ENCODE data around the gene LTA4H. TPM values are rescaled to one million over a fixed set of nuclear protein-coding genes. Genes with fewer than 3 reads are reported as not detected.

The LTA4H gene
- total and polyA plus RNA-seq, 10 of the 15 experiments (the other 5 are each of a cell fraction or from before 2014, with no cell fraction given): 43.9 to 106 (median 47.3) TPM

DNA sequence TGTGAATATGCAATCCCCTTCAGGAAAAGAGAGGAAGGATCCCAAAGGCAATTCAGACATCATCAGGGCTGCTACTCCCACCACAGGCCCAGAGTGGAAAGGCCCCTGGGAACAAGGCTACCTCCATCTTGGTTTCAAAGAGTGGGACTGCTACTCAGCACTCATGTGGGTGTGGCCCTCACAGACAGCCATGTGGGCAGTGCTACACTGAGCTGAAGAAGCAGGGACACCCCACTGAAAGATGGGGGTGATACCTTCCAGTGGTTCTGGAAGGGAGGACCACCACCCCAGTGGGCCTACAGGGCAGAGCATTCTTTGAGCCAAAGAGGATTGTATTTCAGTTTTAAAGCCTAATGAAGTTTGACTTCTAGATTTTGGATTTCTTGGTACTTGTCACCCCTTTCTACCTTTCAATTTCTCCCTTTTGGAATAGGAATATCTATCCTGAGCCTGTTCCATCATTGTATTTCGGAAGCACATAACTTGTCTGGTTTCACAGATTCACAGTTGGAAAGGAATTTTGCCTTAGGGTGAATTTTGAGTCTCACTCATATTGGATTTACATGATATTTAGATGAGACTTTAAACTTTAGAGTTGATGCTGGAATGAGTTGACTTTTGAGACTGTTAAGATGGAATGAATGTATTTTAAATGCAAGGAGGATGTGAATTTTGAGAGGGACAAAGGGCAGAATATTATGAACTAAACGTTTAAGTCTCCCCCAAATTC is 16.5 kb upstream of the LTA4H start (continued):
- TF ChIP-seq, protein P1, sequence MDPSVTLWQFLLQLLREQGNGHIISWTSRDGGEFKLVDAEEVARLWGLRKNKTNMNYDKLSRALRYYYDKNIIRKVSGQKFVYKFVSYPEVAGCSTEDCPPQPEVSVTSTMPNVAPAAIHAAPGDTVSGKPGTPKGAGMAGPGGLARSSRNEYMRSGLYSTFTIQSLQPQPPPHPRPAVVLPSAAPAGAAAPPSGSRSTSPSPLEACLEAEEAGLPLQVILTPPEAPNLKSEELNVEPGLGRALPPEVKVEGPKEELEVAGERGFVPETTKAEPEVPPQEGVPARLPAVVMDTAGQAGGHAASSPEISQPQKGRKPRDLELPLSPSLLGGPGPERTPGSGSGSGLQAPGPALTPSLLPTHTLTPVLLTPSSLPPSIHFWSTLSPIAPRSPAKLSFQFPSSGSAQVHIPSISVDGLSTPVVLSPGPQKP (IDR thresholded peaks at IDR 0.05; ENCODE audit: low read depth, low read length): no peak

DNA sequence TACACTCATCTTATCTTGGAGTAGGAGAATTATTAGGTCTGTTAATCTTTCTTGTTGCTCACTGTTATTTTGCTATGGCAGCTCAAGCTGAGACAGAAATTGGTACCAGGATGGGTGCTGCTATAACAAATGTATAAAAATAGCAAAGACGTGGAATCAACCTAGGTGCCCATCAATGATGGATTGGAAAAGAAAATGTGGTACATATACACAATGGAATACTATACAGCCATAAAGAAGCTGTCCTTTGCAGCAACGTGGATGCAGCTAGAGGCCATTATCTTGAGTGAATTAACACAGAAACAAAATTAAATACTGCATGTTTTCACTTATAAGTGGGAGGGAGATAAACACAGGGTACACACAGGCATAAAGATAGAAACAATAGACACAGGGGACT is 14.8 kb upstream of the LTA4H start:
- Histone ChIP-seq H3K79me2 (ENCODE audit: control insufficient read depth, insufficient read depth, low read length) (no peaks in the 10 kb centered on the region), H3K36me3 (ENCODE audit: control insufficient read depth in 2 of 2, insufficient read depth in 2 of 2, low read length in 1 of 2) (no peaks in the 10 kb centered on the region), H3K4me2 (ENCODE audit: control insufficient read depth, insufficient read depth) (no peak overlapping the region), H4K20me1 (ENCODE audit: control insufficient read depth, insufficient read depth) (no peaks in the 10 kb centered on the region), H3K27ac (ENCODE audit: control insufficient read depth, insufficient read depth) (no peak overlapping the region), H3K4me3 (no peak overlapping the region), H2AFZ (ENCODE audit: control insufficient read depth, low read depth, low read length) (no peak overlapping the region), H3K9ac (ENCODE audit: control insufficient read depth, insufficient read depth, low read length) (no peak overlapping the region), H3K27me3 (replicated peaks in 1 of 2; ENCODE audit: control insufficient read depth in 2 of 2, insufficient read depth in 2 of 2, low read length in 1 of 2) (no peaks in the 10 kb centered on the region), H3K9me3 (replicated peaks; ENCODE audit: control insufficient read depth, insufficient read depth, low read length) (no peaks in the 10 kb centered on the region; the same call in 2 of the 3 replicates), H3K4me1 (ENCODE audit: control insufficient read depth, insufficient read depth, low read length) (peaks cover 24% of the 10 kb centered on the region)
- TF ChIP-seq FOS (IDR thresholded peaks at IDR 0.05; ENCODE audit: borderline replicate concordance, extremely low read depth, insufficient read length) (no peak), CHD4 (IDR thresholded peaks at IDR 0.05) (no peak), RB1 (IDR thresholded peaks at IDR 0.05; ENCODE audit: borderline replicate concordance) (no peak), SMC3 (IDR thresholded peaks at IDR 0.05; ENCODE audit: borderline replicate concordance, low read length) (no peak), NRF1 (conservative IDR thresholded peaks at IDR 0.05; ENCODE audit: low read depth, low read length) (no peak), SREBF1 (IDR thresholded peaks at IDR 0.05; ENCODE audit: low read length) (no peak), RBBP5 (conservative IDR thresholded peaks at IDR 0.05) (no peak), WRNIP1 (IDR thresholded peaks at IDR 0.05; ENCODE audit: borderline replicate concordance, low read depth, low read length) (no peak), TARDBP (IDR thresholded peaks at IDR 0.05; ENCODE audit: borderline replicate concordance) (no peak), ATF7 (IDR thresholded peaks at IDR 0.05; ENCODE audit: low read depth) (no peak), POU2F2 (IDR thresholded peaks at IDR 0.05; ENCODE audit: borderline replicate concordance, low read depth, low read length) (no peak)
- TF ChIP-seq, protein P2, sequence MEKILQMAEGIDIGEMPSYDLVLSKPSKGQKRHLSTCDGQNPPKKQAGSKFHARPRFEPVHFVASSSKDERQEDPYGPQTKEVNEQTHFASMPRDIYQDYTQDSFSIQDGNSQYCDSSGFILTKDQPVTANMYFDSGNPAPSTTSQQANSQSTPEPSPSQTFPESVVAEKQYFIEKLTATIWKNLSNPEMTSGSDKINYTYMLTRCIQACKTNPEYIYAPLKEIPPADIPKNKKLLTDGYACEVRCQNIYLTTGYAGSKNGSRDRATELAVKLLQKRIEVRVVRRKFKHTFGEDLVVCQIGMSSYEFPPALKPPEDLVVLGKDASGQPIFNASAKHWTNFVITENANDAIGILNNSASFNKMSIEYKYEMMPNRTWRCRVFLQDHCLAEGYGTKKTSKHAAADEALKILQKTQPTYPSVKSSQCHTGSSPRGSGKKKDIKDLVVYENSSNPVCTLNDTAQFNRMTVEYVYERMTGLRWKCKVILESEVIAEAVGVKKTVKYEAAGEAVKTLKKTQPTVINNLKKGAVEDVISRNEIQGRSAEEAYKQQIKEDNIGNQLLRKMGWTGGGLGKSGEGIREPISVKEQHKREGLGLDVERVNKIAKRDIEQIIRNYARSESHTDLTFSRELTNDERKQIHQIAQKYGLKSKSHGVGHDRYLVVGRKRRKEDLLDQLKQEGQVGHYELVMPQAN (conservative IDR thresholded peaks at IDR 0.05): no peak
- TF ChIP-seq, protein P3, sequence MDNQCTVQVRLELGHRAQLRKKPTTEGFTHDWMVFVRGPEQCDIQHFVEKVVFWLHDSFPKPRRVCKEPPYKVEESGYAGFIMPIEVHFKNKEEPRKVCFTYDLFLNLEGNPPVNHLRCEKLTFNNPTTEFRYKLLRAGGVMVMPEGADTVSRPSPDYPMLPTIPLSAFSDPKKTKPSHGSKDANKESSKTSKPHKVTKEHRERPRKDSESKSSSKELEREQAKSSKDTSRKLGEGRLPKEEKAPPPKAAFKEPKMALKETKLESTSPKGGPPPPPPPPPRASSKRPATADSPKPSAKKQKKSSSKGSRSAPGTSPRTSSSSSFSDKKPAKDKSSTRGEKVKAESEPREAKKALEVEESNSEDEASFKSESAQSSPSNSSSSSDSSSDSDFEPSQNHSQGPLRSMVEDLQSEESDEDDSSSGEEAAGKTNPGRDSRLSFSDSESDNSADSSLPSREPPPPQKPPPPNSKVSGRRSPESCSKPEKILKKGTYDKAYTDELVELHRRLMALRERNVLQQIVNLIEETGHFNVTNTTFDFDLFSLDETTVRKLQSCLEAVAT (IDR thresholded peaks at IDR 0.05): no peak
- in situ Hi-C loops (cut with MboI): no loop called here
- ChIA-PET POLR2A (no interaction called here), RAD21 (ENCODE audit: unreplicated experiment) (no interaction called here), SMC1A (ENCODE audit: uncharacterized antibody, unreplicated experiment) (no interaction called here), CTCF (no interaction called here)
- no TSS peak for BruUV-seq (replicated peaks)
- FAIRE-seq (no peak), DNase-seq (ENCODE audit: low read depth, low spot score) (no peak), ATAC-seq (no peak)
- 33% methylated on average over 2 of the region's 2 CpGs for WGBS (ENCODE audit: insufficient coverage, insufficient replicate concordance, low lambda C conversion rate, missing lambda C conversion rate)
- intact Hi-C loops (cut with micrococcal nuclease; ENCODE audit: unreplicated experiment): no loop called here

Measured in GM12878 (cell line).